ENCODE results near the gene TOP3B. TPM values are rescaled to one million over a fixed set of nuclear protein-coding genes. Genes with fewer than 3 reads are reported as not detected.

Gene TOP3B
- total RNA-seq, 2 experiments from 2014 or later = 33.6 to 34.0 TPM

- H3K27ac Mint-ChIP-seq = no peak overlapping the region
- no peak for TF ChIP-seq CTCF (IDR thresholded peaks at IDR 0.05)
- H3K9me3 Mint-ChIP-seq = peaks cover 3% of the 10 kb centered on the region
- H3K36me3 Mint-ChIP-seq (ENCODE audit: low read depth) = no peaks in the 10 kb centered on the region
- no peak overlapping the region for H3K4me3 Mint-ChIP-seq
- no peaks in the 10 kb centered on the region for H3K4me1 Mint-ChIP-seq (ENCODE audit: low read depth)
- DNase-seq (no peak), ATAC-seq (no peak)
- ChIA-PET POLR2A (no interaction called here), CTCF (interaction anchor here (1.7 kb wide), 1 partner anchor 47 kb away, joined by 5 read pairs; no protein-coding TSS in a partner anchor)
- peaks cover 17% of the 10 kb centered on the region for H3K27me3 Mint-ChIP-seq
- intact Hi-C loops (cut with micrococcal nuclease) = no loop called here
These were observed 31.1 kb upstream of the TOP3B start for GRCh38 chr22:22013559-22014284.

- POLR2A ChIA-PET = no interaction called here
- Mint-ChIP-seq H3K36me3 (ENCODE audit: low read depth) (no peaks in the 10 kb centered on the region), H3K4me3 (no peak overlapping the region), H3K27me3 (peaks cover 17% of the 10 kb centered on the region), H3K4me1 (ENCODE audit: low read depth) (no peaks in the 10 kb centered on the region), H3K27ac (no peak overlapping the region), H3K9me3 (peaks cover 3% of the 10 kb centered on the region)
- intact Hi-C loops (cut with micrococcal nuclease) = no loop called here
- DNase-seq = no peak
- ATAC-seq = no peak
- no peak for TF ChIP-seq CTCF (IDR thresholded peaks at IDR 0.05)
- CTCF ChIA-PET = interaction anchor here (1.7 kb wide), 1 partner anchor 49 kb away, joined by 5 read pairs; no protein-coding TSS in a partner anchor
These were observed 29.4 kb upstream of the TOP3B start for GRCh38 chr22:22011964-22012363.

GRCh38 chr22:22010358-22010757 is 27.8 kb upstream of the TOP3B start:
- Mint-ChIP-seq H3K27me3 (peaks cover 17% of the 10 kb centered on the region), H3K4me1 (ENCODE audit: low read depth) (no peaks in the 10 kb centered on the region), H3K36me3 (ENCODE audit: low read depth) (no peaks in the 10 kb centered on the region), H3K4me3 (no peak overlapping the region), H3K27ac (no peak overlapping the region), H3K9me3 (peaks cover 3% of the 10 kb centered on the region)
- intact Hi-C loops (cut with micrococcal nuclease) = no loop called here
- no peak for DNase-seq
- no peak for ATAC-seq
- CTCF ChIA-PET = interaction anchor here (1.3 to 2.0 kb wide), 2 partner anchors 38 to 50 kb away, joined by 3 to 6 read pairs; no protein-coding TSS in a partner anchor
- POLR2A ChIA-PET = no interaction called here
- TF ChIP-seq CTCF (IDR thresholded peaks at IDR 0.05) = no peak

- no peak overlapping the region for H3K4me3 Mint-ChIP-seq
- DNase-seq = no peak
- no peak for ATAC-seq
- POLR2A ChIA-PET = no interaction called here
- H3K4me1 Mint-ChIP-seq (ENCODE audit: low read depth) = no peaks in the 10 kb centered on the region
- H3K27ac Mint-ChIP-seq = no peak overlapping the region
- CTCF ChIA-PET = interaction anchor here (1.3 to 2.0 kb wide), 2 partner anchors 37 to 51 kb away, joined by 3 to 6 read pairs; no protein-coding TSS in a partner anchor
- intact Hi-C loops (cut with micrococcal nuclease) = no loop called here
- peaks cover 17% of the 10 kb centered on the region for H3K27me3 Mint-ChIP-seq
- H3K9me3 Mint-ChIP-seq = peaks cover 3% of the 10 kb centered on the region
- no peak for TF ChIP-seq CTCF (IDR thresholded peaks at IDR 0.05)
- H3K36me3 Mint-ChIP-seq (ENCODE audit: low read depth) = no peaks in the 10 kb centered on the region
These were observed 27.1 kb upstream of the TOP3B start for GRCh38 chr22:22009661-22010060.

- DNase-seq = no peak
- H3K4me1 Mint-ChIP-seq (ENCODE audit: low read depth) = no peaks in the 10 kb centered on the region
- H3K27ac Mint-ChIP-seq = no peak overlapping the region
- TF ChIP-seq CTCF (IDR thresholded peaks at IDR 0.05) = no peak
- POLR2A ChIA-PET = no interaction called here
- CTCF ChIA-PET = interaction anchor here (0.8 to 1.5 kb wide), 2 partner anchors 34 to 54 kb away, joined by 3 to 4 read pairs; partner anchors contain the start of gene PPM1F
- intact Hi-C loops (cut with micrococcal nuclease) = no loop called here
- H3K4me3 Mint-ChIP-seq = no peak overlapping the region
- H3K9me3 Mint-ChIP-seq = no peaks in the 10 kb centered on the region
- no peaks in the 10 kb centered on the region for H3K36me3 Mint-ChIP-seq (ENCODE audit: low read depth)
- peaks cover 14% of the 10 kb centered on the region for H3K27me3 Mint-ChIP-seq
- no peak for ATAC-seq
These were observed 24.0 kb upstream of the TOP3B start for GRCh38 chr22:22006596-22006990.
